GM12878 (cell line): ENCODE results near the gene PDK1. TPM values are rescaled to one million over a fixed set of nuclear protein-coding genes. Genes with fewer than 3 reads are reported as not detected.

ENCODE experiments used
- ATAC-seq: fragments of 200-7000 bp; cut with Tn5 transposase; 3 replicates; pipeline ENCODE4 v1.9.1; 2020; ENCODE audit warnings: mild to moderate bottlenecking, moderate library complexity
- BruUV-seq: library from RNA; stranded (reverse); fragments of 400-500 nt; replicated peaks from 2 replicates; lab custom pipeline; 2021; lab: Mats Ljungman, UMichigan
- CTCF ChIA-PET: fragments of 300-600 bp; sonication (Branson Sonifier 250); formaldehyde crosslinking; extraction: SDS; loops from one replicate; lab custom pipeline; 2021; ENCODE audit warnings: inconsistent platforms; lab: Yijun Ruan, JAX
- POLR2A ChIA-PET: fragments of 350-600 bp; formaldehyde crosslinking; extraction: SDS; loops from one replicate; lab custom pipeline; 2021; ENCODE audit warnings: inconsistent platforms; lab: Charles Lee
- RAD21 ChIA-PET: fragments of 300-600 bp; sonication (Branson Sonifier 250); formaldehyde crosslinking; loops from one replicate; lab custom pipeline; 2023; ENCODE audit warnings: antibody characterized with exemption; ENCODE audit not compliant: unreplicated experiment; lab: Charles Lee
- SMC1A ChIA-PET: fragments of 300-600 bp; sonication (Branson Sonifier 250); formaldehyde crosslinking; loops from one replicate; lab custom pipeline; 2023; ENCODE audit not compliant: unreplicated experiment, uncharacterized antibody; lab: Charles Lee
- DNase-seq: peaks from one replicate; pipeline ENCODE4 v3.0.0-alpha.2; 2011; ENCODE audit warnings: low read depth, low spot score
- FAIRE-seq: peaks from 3 replicates; lab custom pipeline; 2011; peaks lifted over from hg19 to GRCh38; lab: Jason Lieb, UNC
- H2AFZ ChIP-seq: 2 replicates; pipeline ENCODE4 v1.6.0; 2011; ENCODE audit warnings: low read depth, low read length, control low read depth; ENCODE audit not compliant: control insufficient read depth
- H3K27ac ChIP-seq: 2 replicates; pipeline ENCODE4 v1.5.1; 2011; ENCODE audit warnings: control low read depth; ENCODE audit not compliant: control insufficient read depth, insufficient read depth
- H3K27me3 ChIP-seq, 2 experiments: replicated peaks in 1 of 2; 2 replicates each; pipeline versions ENCODE4 v1.6.0 to v1.6.1; 2011; ENCODE audit warnings: low read length in 1 of 2; ENCODE audit not compliant: control insufficient read depth in 2 of 2, insufficient read depth in 2 of 2
- H3K36me3 ChIP-seq, 2 experiments: 2 replicates each; pipeline ENCODE4 v1.5.1; 2011; ENCODE audit warnings: low read length in 1 of 2; ENCODE audit not compliant: control insufficient read depth in 2 of 2, insufficient read depth in 2 of 2
- H3K4me1 ChIP-seq: 2 replicates; pipeline ENCODE4 v1.6.1; 2011; ENCODE audit warnings: mild to moderate bottlenecking, low read length, moderate library complexity, mixed read lengths; ENCODE audit not compliant: control insufficient read depth, insufficient read depth
- H3K4me2 ChIP-seq: 2 replicates; pipeline ENCODE4 v1.6.0; 2011; ENCODE audit warnings: control low read depth; ENCODE audit not compliant: control insufficient read depth, insufficient read depth
- H3K4me3 ChIP-seq: fragments of 200-600 bp; sonication (generic); 2 replicates; pipeline ENCODE4 v1.5.1; 2016
- H3K79me2 ChIP-seq: 2 replicates; pipeline ENCODE4 v1.6.0; 2011; ENCODE audit warnings: low read length; ENCODE audit not compliant: control insufficient read depth, insufficient read depth
- H3K9ac ChIP-seq: 2 replicates; pipeline ENCODE4 v1.8.0; 2011; ENCODE audit warnings: low read length, control low read depth, mixed read lengths; ENCODE audit not compliant: control insufficient read depth, insufficient read depth
- H3K9me3 ChIP-seq: replicated peaks from 3 replicates; pipeline ENCODE4 v1.5.1; 2011; ENCODE audit warnings: mild to moderate bottlenecking, low read length; ENCODE audit not compliant: control insufficient read depth, insufficient read depth
- H4K20me1 ChIP-seq: 2 replicates; pipeline ENCODE4 v1.6.0; 2011; ENCODE audit not compliant: control insufficient read depth, insufficient read depth
- ASH2L ChIP-seq: fragments of 300-600, 200-600 bp; sonication (generic); IDR thresholded peaks from 2 replicates; pipeline ENCODE4 v1.6.1; 2017; ENCODE audit warnings: low read depth, mild to moderate bottlenecking, borderline replicate concordance
- KLF5 ChIP-seq: fragments of 450-650 bp; IDR thresholded peaks from 2 replicates; pipeline ENCODE4 v1.6.1; 2014; ENCODE audit warnings: mild to moderate bottlenecking; ENCODE audit not compliant: partially characterized antibody
- MEF2A ChIP-seq: IDR thresholded peaks from 2 replicates; pipeline ENCODE4 v1.6.1; 2011; ENCODE audit warnings: low read depth, mild to moderate bottlenecking, low read length, moderate library complexity; ENCODE audit not compliant: insufficient read depth
- NFIC ChIP-seq: IDR thresholded peaks from 2 replicates; pipeline ENCODE4 v1.6.1; 2012; ENCODE audit warnings: low read depth, mild to moderate bottlenecking, inconsistent platforms, low read length, moderate library complexity
- RCOR1 ChIP-seq: conservative IDR thresholded peaks from 2 replicates; pipeline ENCODE4 v1.6.1; 2012; ENCODE audit warnings: low read depth, low read length, improper control_type of control experiment
- WGBS: methylation state at CpG from one replicate; pipeline ENCODE4 v1.1.6; 2016; ENCODE audit warnings: low lambda C conversion rate; ENCODE audit not compliant: insufficient replicate concordance, insufficient coverage; ENCODE audit errors: missing lambda C conversion rate; 5-methylcytosine and 5-hydroxymethylcytosine counted together
- in situ Hi-C: fragments of 300-500 bp; cut with MboI; formaldehyde crosslinking; loops from 9 replicates; pipeline ENCODE4 v1.14.3; 2018; ENCODE audit warnings: mixed read lengths
- intact Hi-C: fragments of 100-400 bp; cut with micrococcal nuclease; formaldehyde crosslinking; loops from one replicate; pipeline ENCODE4 v1.14.2; 2022; ENCODE audit not compliant: unreplicated experiment
- polyA plus RNA-seq, 11 experiments: library from polyadenylated mRNA; depleted of rRNA in 4 of 11; unstranded in 6 of 11; stranded (reverse) in 5 of 11; fragments of >200 nt; fragmentation: Nextera tagmentation in 4 of 11; fragmentation: Illumina TruSeq in 1 of 11; extraction: Ambion mirVana in 4 of 11; extraction: Trizol in 1 of 11; gene quantifications; 1 replicate in 1 of 11; 2 replicates in 10 of 11; pipeline versions ENCODE4 v1.2.1 to v1.2.3, GENCODE V29; 2011 to 2016; ENCODE audit warnings: inconsistent platforms in 2 of 11, missing spikeins in 2 of 11, low read depth in 1 of 11
- total RNA-seq, 4 experiments: library from RNA; depleted of rRNA in 3 of 4; stranded (reverse); fragments of >200 nt in 3 of 4; fragmentation: Illumina TruSeq in 1 of 4; extraction: Trizol in 1 of 4; gene quantifications; 2 replicates each; pipeline versions ENCODE4 v1.2.1 to v1.2.3, GENCODE V29; 2013 to 2021
- TF ChIP-seq, protein P1 (sequence below): IDR thresholded peaks from 2 replicates; pipeline ENCODE4 v1.6.1; 2012; ENCODE audit warnings: low read length, inconsistent platforms
- TF ChIP-seq, protein P2 (sequence below): IDR thresholded peaks from 2 replicates; pipeline ENCODE4 v1.6.1; 2012; ENCODE audit warnings: low read depth, low read length, improper control_type of control experiment
- TF ChIP-seq, protein P3 (sequence below): fragments of 450-650 bp; IDR thresholded peaks from 2 replicates; pipeline ENCODE4 v1.6.1; 2017; ENCODE audit warnings: low read depth, mild to moderate bottlenecking, moderate library complexity
- TF ChIP-seq, protein P4 (sequence below): fragments of 450-650 bp; formaldehyde crosslinking; IDR thresholded peaks from 2 replicates; pipeline ENCODE4 v1.5.0; 2022; ENCODE audit warnings: mild to moderate bottlenecking, missing genetic modification characterization
- TF ChIP-seq, protein P5 (sequence below): fragments of 450-650 bp; IDR thresholded peaks from 2 replicates; pipeline ENCODE4 v1.6.1; 2016; ENCODE audit warnings: mild to moderate bottlenecking, moderate library complexity, borderline replicate concordance

The PDK1 gene
- total and polyA plus RNA-seq, 10 of the 15 experiments (the other 5 are each of a cell fraction or from before 2014, with no cell fraction given) = 5.3 to 128 (median 17.1) TPM

DNA sequence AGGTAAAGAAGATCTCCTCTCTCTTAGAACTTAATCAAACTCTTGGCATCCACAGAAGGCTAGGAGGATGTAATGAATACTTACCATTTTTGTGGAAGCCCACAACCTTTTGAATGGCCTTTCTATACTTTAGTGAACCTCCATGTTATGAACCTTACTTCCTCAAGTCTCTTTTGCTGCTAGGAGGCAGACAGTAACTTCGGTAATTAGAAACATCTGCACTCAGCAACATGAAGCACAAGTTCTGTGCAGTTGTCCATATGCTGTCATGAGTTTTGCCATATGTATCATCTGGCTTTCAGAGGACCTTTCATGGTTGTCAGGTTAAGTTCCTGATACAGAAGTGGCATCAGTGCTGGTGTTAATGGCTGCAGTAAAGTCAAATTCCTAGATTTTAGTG, 50.4 kb downstream of the PDK1 start (continued):
- no peak for TF ChIP-seq MEF2A
- TF ChIP-seq, protein P1, sequence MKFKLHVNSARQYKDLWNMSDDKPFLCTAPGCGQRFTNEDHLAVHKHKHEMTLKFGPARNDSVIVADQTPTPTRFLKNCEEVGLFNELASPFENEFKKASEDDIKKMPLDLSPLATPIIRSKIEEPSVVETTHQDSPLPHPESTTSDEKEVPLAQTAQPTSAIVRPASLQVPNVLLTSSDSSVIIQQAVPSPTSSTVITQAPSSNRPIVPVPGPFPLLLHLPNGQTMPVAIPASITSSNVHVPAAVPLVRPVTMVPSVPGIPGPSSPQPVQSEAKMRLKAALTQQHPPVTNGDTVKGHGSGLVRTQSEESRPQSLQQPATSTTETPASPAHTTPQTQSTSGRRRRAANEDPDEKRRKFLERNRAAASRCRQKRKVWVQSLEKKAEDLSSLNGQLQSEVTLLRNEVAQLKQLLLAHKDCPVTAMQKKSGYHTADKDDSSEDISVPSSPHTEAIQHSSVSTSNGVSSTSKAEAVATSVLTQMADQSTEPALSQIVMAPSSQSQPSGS = no peak
- TF ChIP-seq, protein P2, sequence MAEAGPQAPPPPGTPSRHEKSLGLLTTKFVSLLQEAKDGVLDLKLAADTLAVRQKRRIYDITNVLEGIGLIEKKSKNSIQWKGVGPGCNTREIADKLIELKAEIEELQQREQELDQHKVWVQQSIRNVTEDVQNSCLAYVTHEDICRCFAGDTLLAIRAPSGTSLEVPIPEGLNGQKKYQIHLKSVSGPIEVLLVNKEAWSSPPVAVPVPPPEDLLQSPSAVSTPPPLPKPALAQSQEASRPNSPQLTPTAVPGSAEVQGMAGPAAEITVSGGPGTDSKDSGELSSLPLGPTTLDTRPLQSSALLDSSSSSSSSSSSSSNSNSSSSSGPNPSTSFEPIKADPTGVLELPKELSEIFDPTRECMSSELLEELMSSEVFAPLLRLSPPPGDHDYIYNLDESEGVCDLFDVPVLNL = no peak

DNA sequence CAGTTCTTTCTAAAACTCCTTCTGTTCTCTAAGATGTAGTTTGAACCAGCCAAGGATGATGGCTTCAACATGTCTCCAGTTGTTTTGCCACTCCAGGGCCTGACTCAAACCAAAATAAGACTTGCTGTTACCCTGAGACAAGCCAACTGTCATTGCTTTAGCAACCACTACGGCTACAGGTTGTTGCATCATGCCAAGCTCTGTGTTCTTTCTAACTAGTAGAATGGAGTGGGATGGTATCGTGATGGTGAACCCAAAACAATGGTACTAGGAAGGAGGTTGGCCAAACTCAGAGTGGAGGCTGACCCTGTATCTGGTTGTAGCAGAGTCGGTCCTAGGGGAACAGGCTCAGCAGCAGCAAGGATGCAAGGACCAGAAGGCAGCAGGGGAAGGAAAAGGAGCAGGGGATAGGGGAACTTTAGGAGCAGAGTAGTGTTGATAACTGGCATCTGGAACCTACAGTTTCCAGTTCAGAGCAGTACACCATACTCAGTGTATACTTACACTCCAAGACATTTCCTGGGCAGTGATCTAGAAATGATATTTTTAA, 51.6 kb downstream of the PDK1 start:
- H3K4me3 ChIP-seq = no peak overlapping the region
- H3K27ac ChIP-seq = no peak overlapping the region
- in situ Hi-C loops (no loop called here), intact Hi-C loops (no loop called here)
- no peak overlapping the region for H3K9ac ChIP-seq
- H3K36me3 ChIP-seq = peaks cover 0 to 14% of the 10 kb centered on the region in 2 experiments; a peak in 3 of 4 replicates
- DNase-seq (no peak), FAIRE-seq (no peak), ATAC-seq (no peak)
- no peaks in the 10 kb centered on the region for H4K20me1 ChIP-seq
- H3K9me3 ChIP-seq = no peaks in the 10 kb centered on the region
- ChIA-PET RAD21 (no interaction called here), SMC1A (no interaction called here), POLR2A (no interaction called here), CTCF (interaction anchor here (1.1 kb wide), 1 partner anchor 9 kb away, joined by 3 read pairs; no protein-coding TSS in a partner anchor)
- 98% methylated on average over 3 of the region's 3 CpGs for WGBS
- H3K27me3 ChIP-seq = no peaks in the 10 kb centered on the region
- H3K4me2 ChIP-seq = no peak overlapping the region
- H3K79me2 ChIP-seq = no peaks in the 10 kb centered on the region
- no peak overlapping the region for H2AFZ ChIP-seq
- H3K4me1 ChIP-seq = no peaks in the 10 kb centered on the region
- no TSS peak for BruUV-seq
- TF ChIP-seq, protein P3, sequence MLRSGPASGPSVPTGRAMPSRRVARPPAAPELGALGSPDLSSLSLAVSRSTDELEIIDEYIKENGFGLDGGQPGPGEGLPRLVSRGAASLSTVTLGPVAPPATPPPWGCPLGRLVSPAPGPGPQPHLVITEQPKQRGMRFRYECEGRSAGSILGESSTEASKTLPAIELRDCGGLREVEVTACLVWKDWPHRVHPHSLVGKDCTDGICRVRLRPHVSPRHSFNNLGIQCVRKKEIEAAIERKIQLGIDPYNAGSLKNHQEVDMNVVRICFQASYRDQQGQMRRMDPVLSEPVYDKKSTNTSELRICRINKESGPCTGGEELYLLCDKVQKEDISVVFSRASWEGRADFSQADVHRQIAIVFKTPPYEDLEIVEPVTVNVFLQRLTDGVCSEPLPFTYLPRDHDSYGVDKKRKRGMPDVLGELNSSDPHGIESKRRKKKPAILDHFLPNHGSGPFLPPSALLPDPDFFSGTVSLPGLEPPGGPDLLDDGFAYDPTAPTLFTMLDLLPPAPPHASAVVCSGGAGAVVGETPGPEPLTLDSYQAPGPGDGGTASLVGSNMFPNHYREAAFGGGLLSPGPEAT = no peak
- TF ChIP-seq RCOR1 (no peak), ASH2L (no peak), KLF5 (no peak), NFIC (no peak)
- TF ChIP-seq, protein P4, sequence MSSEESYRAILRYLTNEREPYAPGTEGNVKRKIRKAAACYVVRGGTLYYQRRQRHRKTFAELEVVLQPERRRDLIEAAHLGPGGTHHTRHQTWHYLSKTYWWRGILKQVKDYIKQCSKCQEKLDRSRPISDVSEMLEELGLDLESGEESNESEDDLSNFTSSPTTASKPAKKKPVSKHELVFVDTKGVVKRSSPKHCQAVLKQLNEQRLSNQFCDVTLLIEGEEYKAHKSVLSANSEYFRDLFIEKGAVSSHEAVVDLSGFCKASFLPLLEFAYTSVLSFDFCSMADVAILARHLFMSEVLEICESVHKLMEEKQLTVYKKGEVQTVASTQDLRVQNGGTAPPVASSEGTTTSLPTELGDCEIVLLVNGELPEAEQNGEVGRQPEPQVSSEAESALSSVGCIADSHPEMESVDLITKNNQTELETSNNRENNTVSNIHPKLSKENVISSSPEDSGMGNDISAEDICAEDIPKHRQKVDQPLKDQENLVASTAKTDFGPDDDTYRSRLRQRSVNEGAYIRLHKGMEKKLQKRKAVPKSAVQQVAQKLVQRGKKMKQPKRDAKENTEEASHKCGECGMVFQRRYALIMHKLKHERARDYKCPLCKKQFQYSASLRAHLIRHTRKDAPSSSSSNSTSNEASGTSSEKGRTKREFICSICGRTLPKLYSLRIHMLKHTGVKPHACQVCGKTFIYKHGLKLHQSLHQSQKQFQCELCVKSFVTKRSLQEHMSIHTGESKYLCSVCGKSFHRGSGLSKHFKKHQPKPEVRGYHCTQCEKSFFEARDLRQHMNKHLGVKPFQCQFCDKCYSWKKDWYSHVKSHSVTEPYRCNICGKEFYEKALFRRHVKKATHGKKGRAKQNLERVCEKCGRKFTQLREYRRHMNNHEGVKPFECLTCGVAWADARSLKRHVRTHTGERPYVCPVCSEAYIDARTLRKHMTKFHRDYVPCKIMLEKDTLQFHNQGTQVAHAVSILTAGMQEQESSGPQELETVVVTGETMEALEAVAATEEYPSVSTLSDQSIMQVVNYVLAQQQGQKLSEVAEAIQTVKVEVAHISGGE (CRISPR knock-in tag) = no peak
- TF ChIP-seq, protein P5, sequence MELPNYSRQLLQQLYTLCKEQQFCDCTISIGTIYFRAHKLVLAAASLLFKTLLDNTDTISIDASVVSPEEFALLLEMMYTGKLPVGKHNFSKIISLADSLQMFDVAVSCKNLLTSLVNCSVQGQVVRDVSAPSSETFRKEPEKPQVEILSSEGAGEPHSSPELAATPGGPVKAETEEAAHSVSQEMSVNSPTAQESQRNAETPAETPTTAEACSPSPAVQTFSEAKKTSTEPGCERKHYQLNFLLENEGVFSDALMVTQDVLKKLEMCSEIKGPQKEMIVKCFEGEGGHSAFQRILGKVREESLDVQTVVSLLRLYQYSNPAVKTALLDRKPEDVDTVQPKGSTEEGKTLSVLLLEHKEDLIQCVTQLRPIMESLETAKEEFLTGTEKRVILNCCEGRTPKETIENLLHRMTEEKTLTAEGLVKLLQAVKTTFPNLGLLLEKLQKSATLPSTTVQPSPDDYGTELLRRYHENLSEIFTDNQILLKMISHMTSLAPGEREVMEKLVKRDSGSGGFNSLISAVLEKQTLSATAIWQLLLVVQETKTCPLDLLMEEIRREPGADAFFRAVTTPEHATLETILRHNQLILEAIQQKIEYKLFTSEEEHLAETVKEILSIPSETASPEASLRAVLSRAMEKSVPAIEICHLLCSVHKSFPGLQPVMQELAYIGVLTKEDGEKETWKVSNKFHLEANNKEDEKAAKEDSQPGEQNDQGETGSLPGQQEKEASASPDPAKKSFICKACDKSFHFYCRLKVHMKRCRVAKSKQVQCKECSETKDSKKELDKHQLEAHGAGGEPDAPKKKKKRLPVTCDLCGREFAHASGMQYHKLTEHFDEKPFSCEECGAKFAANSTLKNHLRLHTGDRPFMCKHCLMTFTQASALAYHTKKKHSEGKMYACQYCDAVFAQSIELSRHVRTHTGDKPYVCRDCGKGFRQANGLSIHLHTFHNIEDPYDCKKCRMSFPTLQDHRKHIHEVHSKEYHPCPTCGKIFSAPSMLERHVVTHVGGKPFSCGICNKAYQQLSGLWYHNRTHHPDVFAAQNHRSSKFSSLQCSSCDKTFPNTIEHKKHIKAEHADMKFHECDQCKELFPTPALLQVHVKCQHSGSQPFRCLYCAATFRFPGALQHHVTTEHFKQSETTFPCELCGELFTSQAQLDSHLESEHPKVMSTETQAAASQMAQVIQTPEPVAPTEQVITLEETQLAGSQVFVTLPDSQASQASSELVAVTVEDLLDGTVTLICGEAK = no peak
